Measurements from ENCODE around the gene PRKCE.

Gene PRKCE

GRCh38 chr2:46157072-46157965, 505.8 kb downstream of the PRKCE start:
- no peak for DNase-seq

GRCh38 chr2:46157966-46158310, 506.5 kb downstream of the PRKCE start:
- peak; percentile 41 for DNase-seq

- no peak for DNase-seq
These were observed 507.2 kb downstream of the PRKCE start for GRCh38 chr2:46158661-46159060.

- DNase-seq: no peak
These were observed 508.9 kb downstream of the PRKCE start for GRCh38 chr2:46160326-46160725.

- no peak for DNase-seq
These were observed 509.8 kb downstream of the PRKCE start for GRCh38 chr2:46161315-46161714.

DNA sequence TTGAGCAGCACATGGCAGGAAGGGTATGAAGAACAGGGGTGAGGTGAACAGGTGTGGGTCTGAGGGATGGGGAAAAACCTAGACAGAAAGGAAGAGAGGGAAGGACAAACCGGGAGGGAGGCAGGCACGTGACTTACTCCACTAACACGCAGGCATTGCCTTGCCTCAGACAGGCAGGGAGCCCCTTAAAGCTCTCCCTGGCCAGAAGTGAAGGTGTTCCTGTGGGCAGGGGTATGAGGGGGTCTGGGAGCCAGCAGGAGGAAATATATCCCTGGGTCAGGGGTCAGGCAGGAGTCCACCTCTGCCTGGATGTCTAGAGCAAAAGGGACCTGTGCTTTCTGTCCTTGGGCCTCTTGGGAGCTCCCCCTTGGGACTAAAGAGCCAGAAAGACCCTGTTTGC, 510.4 kb downstream of the PRKCE start:
- DNase-seq: no peak

- no peak for DNase-seq
These were observed 511.0 kb downstream of the PRKCE start for GRCh38 chr2:46162329-46163097.

GRCh38 chr2:46163098-46163430, 511.6 kb downstream of the PRKCE start:
- DNase-seq: no peak

GRCh38 chr2:46163804-46164528, 512.5 kb downstream of the PRKCE start:
- peak; percentile 59 for DNase-seq

GRCh38 chr2:46164529-46165301, 513.2 kb downstream of the PRKCE start:
- peak; percentile 97 for DNase-seq

DNA sequence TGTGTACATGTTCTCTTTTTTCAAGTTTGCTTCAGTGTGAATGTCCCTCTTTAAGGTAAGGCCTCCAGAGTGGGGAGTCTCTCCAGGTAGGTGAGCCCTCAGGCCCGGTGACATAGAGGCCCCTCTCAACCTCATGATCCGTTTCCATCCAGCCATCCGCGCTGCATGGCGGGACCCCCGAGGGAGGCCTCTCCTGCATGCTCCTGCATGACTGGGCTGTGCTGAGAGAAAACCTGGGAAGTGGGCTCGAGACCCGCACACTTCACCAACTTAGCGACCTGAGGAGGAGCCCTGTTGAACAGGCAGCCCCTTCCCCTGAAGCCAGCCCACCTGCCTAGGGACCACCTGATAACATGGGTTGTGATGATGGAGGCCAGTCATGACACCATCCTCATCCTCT, 514.4 kb downstream of the PRKCE start:
- DNase-seq: no peak

GRCh38 chr2:46167406-46167805, 515.9 kb downstream of the PRKCE start:
- no peak for DNase-seq

- DNase-seq: peak; percentile 57
These were observed 516.4 kb downstream of the PRKCE start for GRCh38 chr2:46167924-46168323.

DNA sequence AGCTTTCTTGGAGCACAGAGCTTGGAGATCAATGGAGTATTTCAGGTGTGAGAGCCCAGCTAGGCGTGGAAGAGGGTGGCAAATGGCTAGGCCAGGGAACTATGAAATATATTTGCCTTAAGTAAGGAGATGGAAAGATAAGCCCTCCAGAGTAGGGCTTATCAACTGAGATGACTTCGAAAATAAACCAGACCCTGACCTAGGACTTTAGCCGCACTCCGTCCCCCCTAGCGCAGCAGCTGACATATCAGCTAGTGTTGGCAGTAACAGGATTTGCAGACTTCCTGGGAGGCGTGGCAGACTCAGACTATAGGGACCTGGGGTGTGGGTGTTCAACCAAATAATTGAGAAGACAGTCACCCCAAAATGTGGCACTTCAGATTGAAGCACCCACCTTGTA, 518.0 kb downstream of the PRKCE start:
- DNase-seq: no peak

GRCh38 chr2:46170026-46170425, 518.6 kb downstream of the PRKCE start:
- DNase-seq: no peak

DNA sequence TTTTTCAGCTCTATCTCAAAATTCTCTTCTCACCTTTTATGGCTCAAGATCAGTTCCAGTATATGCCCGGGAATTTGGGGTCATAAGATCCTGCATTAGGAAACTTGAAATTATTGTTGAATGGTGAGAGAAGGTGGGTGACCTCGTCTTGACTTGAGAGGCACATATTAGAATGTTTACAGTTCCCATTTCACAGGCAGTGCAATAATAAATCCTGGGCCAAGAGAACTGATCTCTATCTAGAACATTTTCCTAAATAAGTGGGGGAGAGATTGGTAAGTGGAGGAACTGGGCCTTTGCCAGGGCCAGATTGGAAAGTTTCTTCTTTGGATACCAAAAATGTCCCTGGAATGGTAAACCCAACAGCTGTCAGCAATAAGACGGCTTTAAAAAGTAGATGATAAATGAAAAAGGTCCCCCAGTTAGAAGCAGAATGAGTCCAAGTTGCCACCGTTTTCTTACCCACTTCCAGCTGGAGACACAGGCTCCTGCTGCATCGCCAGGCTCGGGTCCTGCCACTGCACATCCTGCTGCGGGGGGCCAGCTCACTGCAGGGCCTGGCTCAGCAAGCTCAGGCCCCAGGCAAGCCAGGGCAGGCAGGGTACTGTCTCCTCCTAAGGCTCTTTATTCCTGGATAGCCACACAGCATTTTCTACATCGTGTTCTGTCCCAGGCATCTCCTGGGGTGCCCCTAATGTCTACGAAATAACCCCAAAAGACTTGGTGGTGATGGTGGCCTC, 519.3 kb downstream of the PRKCE start:
- no peak for DNase-seq

DNA sequence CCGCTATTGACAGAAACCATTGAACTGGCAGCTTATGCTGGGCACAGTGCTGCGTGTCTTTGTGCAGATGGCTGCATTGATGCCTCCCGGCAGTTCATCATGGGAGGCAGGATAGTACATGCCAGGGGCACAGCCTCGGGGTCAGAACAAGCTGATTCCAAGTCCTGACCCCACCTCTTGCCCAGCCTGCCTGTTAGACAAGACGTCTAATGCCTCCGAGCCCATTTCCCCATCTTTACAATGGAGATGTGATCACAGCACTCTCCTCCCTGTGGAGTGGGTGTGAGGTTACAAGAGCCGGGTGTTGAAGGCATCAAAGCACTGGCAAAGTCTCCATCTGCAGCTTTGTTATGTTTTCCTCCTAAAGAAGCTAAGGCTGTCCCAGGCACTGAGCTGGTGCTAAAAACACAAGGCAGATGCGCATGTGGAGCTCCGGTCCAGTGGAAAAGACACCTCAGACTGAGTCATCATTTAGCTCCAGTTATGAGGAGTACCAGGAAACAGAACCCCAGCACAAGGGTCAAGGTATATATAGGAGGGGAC, 520.0 kb downstream of the PRKCE start:
- peak; percentile 84 for DNase-seq

DNA sequence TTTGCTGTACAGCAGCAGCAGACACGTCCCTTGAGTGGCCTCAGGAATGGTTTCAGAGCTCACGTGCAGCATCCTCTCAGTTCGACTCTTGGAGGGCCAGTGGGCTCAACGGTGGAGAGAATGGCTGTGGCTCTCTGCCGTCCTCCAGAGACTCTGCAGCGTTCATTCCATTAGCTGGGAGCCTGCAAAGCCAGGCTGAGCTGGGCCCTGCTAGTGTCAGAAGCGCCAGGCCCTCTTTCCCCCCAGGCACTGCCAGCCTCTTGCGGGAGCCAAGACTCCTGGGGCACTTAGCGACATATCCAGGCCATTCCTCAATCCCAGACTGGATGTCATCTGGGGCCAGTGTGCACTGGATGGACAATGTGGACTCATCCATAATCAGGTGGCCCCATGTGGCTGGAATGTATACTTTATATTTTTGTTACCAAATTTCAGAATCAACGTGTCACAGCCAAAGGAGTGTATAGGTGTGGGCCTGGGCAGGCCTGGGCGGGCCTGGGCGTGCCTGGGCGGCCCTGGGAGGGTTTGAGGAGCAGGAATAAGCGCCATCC, 520.6 kb downstream of the PRKCE start:
- DNase-seq: peak; percentile 32

DNA sequence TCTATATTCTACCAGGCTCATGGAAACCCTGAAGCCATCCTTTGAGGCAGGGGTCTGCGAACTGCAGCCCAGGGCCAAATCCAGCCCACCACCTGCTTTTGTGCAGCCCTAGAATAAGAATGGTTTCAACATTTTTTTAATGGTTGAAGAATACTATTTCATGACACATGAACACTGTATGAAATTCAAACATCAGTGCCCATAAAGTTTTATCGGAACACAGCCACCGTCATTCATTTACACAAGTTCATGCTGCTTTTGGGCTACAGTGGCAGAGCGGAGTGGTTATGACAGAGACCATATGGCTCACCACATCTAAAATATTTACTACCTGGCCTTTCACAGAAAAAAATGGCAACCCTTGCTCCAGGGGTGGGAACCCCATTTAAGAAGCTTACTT, 521.6 kb downstream of the PRKCE start:
- DNase-seq: no peak

- no peak for DNase-seq
These were observed 522.3 kb downstream of the PRKCE start for GRCh38 chr2:46173636-46174250.

Measured in fibroblast of skin of back (primary cell).